ENCODE measurements around the gene PIK3C2B. TPM values are rescaled to one million over a fixed set of nuclear protein-coding genes. Genes with fewer than 3 reads are reported as not detected.

PIK3C2B gene
- total RNA-seq, 1 experiment from 2014 or later = 17.4 TPM

GRCh38 chr1:204447736-204448135 is 46.9 kb downstream of the PIK3C2B start:
- intact Hi-C loops (cut with micrococcal nuclease) = loop anchor here (1.0 to 5.0 kb wide), 2 partner anchors 47 to 360 kb away; partner anchors contain the start of gene PIK3C2B
- H3K36me3 ChIP-seq (ENCODE audit: control insufficient read depth in 1 of 2, insufficient read depth in 2 of 2, low read length in 2 of 2) = peaks cover 0 to 2% of the 10 kb centered on the region in 2 experiments; a peak in 2 of 4 replicates
- RAD21 ChIA-PET (ENCODE audit: low non-redundant PET in 1 of 2, low total read pairs in 2 of 2, uncharacterized antibody in 2 of 2, unreplicated experiment in 2 of 2) = interaction anchor here (0.5 to 1.9 kb wide), 5 partner anchors 46 to 56 kb away, joined by 3 to 8 read pairs (median 5); partner anchors contain the start of gene PIK3C2B (in 1 of the 2)

More at GRCh38 chr1:204447736-204448135, 46.9 kb downstream of the PIK3C2B start:
- Histone ChIP-seq H3K9me2 (ENCODE audit: insufficient read depth) (no peaks in the 10 kb centered on the region), H3K27me3 (ENCODE audit: insufficient read depth, low read length) (no peaks in the 10 kb centered on the region), H3K79me2 (ENCODE audit: insufficient read depth, low read length) (no peaks in the 10 kb centered on the region), H4K20me1 (ENCODE audit: insufficient read depth) (no peaks in the 10 kb centered on the region), H3K4me2 (ENCODE audit: low read length) (no peak overlapping the region), H3K4me3 (replicated peaks in 1 of 2; ENCODE audit: low read depth in 1 of 2, low read length in 2 of 2) (no peak overlapping the region), H3K9me3 (ENCODE audit: control insufficient read depth in 1 of 2, insufficient read depth in 1 of 2, low read depth in 1 of 2, low read length in 2 of 2) (no peaks in the 10 kb centered on the region), H3K27ac (ENCODE audit: low read depth, low read length) (no peak overlapping the region), H3K4me1 (ENCODE audit: control insufficient read depth in 1 of 2, insufficient read depth in 2 of 2, low read length in 2 of 2) (peaks cover 17 to 45% of the 10 kb centered on the region in 2 experiments), H3K9ac (ENCODE audit: low read length) (no peak overlapping the region), H2AFZ (ENCODE audit: low read depth, low read length, poor library complexity, severe bottlenecking) (no peak overlapping the region)
- BruUV-seq (replicated peaks) = no TSS peak
- POLR2A ChIA-PET = no interaction called here
- CTCF ChIA-PET = interaction anchor here (2.0 to 3.1 kb wide), 3 partner anchors 17 to 55 kb away, joined by 17 to 33 read pairs (median 18); partner anchors contain the start of gene PIK3C2B
- ATAC-seq (no peak), DNase-seq (ENCODE audit: low read depth, low spot score) (no peak)
- TF ChIP-seq SIN3A (IDR thresholded peaks at IDR 0.05; ENCODE audit: low read depth) (no peak), ZFX (IDR thresholded peaks at IDR 0.05) (no peak), JUND (IDR thresholded peaks at IDR 0.05) (no peak), YY1 (IDR thresholded peaks at IDR 0.05; ENCODE audit: extremely low read depth, insufficient replicate concordance, low read depth, low read length) (no peak), SP1 (IDR thresholded peaks at IDR 0.05; ENCODE audit: low read depth) (no peak), CBX3 (IDR thresholded peaks at IDR 0.05; ENCODE audit: low read depth) (no peak), CTCF (IDR thresholded peaks at IDR 0.05 in 2 of 3, conservative IDR thresholded peaks at IDR 0.05 in 1 of 3; ENCODE audit: borderline replicate concordance in 1 of 3, insufficient read depth in 1 of 3, low read depth in 2 of 3, low read length in 2 of 3) (no peak), EZH2 (IDR thresholded peaks at IDR 0.05) (no peak), ELF1 (IDR thresholded peaks at IDR 0.05; ENCODE audit: borderline replicate concordance, low read depth) (no peak), FOSL1 (IDR thresholded peaks at IDR 0.05; ENCODE audit: low read depth) (no peak), EZH2phosphoT487 (IDR thresholded peaks at IDR 0.05; ENCODE audit: borderline replicate concordance) (no peak), EGR1 (IDR thresholded peaks at IDR 0.05; ENCODE audit: low read depth) (no peak), CEBPB (IDR thresholded peaks at IDR 0.05; ENCODE audit: low read depth) (no peak), POLR2AphosphoS5 (IDR thresholded peaks at IDR 0.05; ENCODE audit: low read depth, low read length) (no peak), MAX (IDR thresholded peaks at IDR 0.05) (no peak), ATF3 (IDR thresholded peaks at IDR 0.05) (no peak), TCF7L2 (IDR thresholded peaks at IDR 0.05; ENCODE audit: borderline replicate concordance, extremely low read depth, insufficient read depth, insufficient read length) (no peak), ZBTB33 (IDR thresholded peaks at IDR 0.05; ENCODE audit: extremely low read depth, insufficient replicate concordance, low read length) (no peak), REST (IDR thresholded peaks at IDR 0.05; ENCODE audit: low read depth) (no peak)
